NCI-H2227 treated with DMSO at 0.1 percent for 48 hours (cell line): ENCODE data around the gene OPN3.

Experiments
- DNase-seq: peaks from one replicate; lab custom pipeline; 2025; lab: John Stamatoyannopoulos, UW

Gene OPN3

DNA sequence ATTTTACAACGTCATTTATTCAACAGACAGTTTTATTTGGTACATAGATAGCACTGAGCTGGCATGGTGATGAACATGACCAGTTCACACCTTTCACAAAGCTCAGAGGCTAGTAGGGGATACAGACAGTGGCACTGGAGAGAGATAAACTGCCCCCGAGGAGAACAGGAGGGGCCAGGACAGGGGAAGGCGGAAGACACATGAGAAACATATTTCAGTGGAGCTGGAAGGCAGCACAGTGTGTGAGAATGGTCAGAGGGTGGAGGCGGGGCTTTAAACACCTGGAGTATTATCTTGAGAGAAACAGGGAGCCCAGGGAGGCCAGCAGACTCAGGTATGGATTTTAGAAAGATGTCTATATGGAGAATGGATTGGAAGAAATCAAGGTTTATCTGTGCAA is 49.5 kb downstream of the OPN3 start:
- DNase-seq, result no peak

- DNase-seq, result no peak
Measured at GRCh38 chr1:241589521-241589920, 50.6 kb downstream of the OPN3 start.

GRCh38 chr1:241586905-241587512 is 53.2 kb downstream of the OPN3 start:
- no peak for DNase-seq

DNA sequence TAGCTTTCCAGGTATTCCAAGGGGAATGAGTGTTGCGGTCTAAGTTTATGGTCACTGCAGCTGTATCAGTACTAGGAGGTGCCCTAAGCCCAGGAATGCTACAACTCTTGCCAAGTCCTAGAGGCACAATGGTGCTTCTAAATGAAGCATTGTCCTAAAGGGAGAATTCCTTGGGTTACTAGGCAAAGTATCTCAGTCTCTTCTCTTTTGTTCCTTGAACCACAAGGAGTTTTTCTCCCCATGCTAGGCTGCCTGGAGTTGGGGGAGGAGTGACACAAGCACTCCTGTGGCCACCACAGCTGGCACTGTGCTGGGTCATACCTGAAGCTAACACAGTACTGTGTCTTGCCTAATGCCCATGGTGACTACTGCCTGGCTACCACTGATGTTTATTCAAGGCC is 57.2 kb downstream of the OPN3 start:
- no peak for DNase-seq

GRCh38 chr1:241579434-241579833 is 60.7 kb downstream of the OPN3 start:
- no peak for DNase-seq

- DNase-seq, result no peak
Measured at GRCh38 chr1:241574154-241574553, 66.0 kb downstream of the OPN3 start.

GRCh38 chr1:241569848-241570247 is 70.3 kb downstream of the OPN3 start:
- DNase-seq, result no peak

GRCh38 chr1:241560849-241561187 is 79.4 kb downstream of the OPN3 start:
- no peak for DNase-seq

DNA sequence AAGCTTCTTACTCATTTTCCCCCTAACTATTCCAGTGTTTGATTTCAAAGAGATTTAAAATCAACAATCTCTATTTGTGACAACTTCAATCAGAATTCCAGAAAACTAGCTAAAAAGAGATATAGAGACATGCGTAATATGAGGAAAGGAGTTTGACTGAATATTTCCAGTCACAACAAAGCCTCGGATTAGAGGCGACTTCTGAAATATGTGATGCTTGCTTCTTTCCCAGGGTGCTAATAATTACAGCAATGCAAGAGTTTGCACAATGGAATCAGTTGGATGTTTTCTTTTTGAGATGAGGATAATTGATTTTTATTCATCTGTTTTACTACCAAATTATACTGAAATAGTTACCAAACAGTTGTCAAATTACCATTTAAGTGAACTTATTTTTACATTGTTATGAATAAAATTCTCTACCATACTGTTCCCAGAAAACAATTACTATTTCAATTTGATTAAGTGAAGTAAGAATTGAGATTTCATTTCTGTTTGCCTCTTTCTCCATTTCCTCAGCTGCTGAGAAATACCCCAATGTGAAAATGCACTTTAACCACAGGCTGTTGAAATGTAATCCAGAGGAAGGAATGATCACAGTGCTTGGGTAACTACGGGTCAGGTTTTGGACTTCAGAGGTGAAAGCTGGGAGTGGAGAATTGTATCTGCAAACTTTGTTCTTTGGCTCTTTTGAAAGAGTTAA is 79.9 kb downstream of the OPN3 start:
- DNase-seq, result no peak

- DNase-seq, result no peak
Measured at GRCh38 chr1:241557551-241558193, 82.5 kb downstream of the OPN3 start.

GRCh38 chr1:241557031-241557430 is 83.1 kb downstream of the OPN3 start:
- no peak for DNase-seq

- no peak for DNase-seq
Measured at GRCh38 chr1:241555526-241555925, 84.6 kb downstream of the OPN3 start.

DNA sequence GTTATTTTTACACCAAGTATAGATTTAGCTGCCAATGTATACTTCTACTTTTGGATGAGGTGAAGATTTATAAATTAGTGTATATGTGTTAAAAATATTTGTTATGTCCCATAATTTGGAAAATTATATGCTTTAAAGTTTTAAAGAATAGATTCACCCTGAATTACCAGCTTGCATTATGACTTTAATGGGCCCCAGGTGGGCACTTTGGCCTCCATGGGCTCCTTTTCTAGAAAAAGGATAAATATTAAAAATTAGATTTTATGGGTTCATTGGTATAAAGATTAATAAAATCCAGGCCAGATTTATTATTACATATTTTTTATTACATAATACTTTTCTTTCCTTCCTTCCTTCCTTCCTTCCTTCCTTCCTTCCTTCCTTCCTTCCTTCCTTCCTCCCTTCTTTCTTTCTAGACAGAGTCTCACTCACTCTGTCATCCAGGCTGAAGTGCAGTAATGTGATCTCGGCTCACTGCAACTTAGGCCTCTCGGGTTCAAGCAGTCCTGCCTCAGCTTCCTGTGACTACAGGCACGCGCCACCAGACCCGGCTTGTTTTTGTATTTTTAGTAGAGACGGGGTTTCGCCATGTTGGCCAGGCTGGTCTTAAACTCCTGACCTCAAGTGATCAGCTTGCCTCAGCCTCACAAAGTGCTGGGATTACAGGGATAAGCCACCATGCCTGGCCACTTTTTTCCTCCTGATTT is 86.1 kb downstream of the OPN3 start:
- no peak for DNase-seq

GRCh38 chr1:241551759-241552638 is 88.2 kb downstream of the OPN3 start:
- DNase-seq, result no peak

- no peak for DNase-seq
Measured at GRCh38 chr1:241550318-241550717, 89.9 kb downstream of the OPN3 start.

GRCh38 chr1:241548008-241548407 is 92.2 kb downstream of the OPN3 start:
- DNase-seq, result no peak
